HG02678 (cell line): Measurements from ENCODE around the gene CACNA1C.

Experiments
- ATAC-seq: cut with Tn5 transposase; IDR thresholded peaks from one replicate; pipeline ENCODE4 v1.9.1; 2021; ENCODE audit warnings: mild to moderate bottlenecking, moderate library complexity; ENCODE audit not compliant: unreplicated experiment

The CACNA1C gene

DNA sequence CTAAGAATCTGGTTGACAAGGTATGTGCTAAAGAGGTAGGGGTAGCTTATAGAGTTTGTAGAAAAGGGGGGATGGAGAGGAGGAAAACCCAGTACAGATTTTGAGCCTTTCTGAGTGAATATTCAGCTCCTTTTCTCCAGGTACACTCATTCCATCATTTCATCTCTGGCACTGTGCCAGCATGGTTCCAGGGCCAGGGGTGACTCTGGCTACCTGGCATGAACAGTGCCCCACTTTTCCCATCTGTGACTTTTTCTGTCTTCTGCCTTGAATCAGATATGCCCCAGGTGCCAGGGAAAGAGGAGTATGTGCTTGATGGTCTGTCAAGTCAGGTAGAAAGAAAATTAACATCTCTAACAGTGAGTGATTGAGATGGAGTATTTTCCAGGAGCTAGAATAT lies 175.7 kb downstream of the CACNA1C start:
- no peak for ATAC-seq

DNA sequence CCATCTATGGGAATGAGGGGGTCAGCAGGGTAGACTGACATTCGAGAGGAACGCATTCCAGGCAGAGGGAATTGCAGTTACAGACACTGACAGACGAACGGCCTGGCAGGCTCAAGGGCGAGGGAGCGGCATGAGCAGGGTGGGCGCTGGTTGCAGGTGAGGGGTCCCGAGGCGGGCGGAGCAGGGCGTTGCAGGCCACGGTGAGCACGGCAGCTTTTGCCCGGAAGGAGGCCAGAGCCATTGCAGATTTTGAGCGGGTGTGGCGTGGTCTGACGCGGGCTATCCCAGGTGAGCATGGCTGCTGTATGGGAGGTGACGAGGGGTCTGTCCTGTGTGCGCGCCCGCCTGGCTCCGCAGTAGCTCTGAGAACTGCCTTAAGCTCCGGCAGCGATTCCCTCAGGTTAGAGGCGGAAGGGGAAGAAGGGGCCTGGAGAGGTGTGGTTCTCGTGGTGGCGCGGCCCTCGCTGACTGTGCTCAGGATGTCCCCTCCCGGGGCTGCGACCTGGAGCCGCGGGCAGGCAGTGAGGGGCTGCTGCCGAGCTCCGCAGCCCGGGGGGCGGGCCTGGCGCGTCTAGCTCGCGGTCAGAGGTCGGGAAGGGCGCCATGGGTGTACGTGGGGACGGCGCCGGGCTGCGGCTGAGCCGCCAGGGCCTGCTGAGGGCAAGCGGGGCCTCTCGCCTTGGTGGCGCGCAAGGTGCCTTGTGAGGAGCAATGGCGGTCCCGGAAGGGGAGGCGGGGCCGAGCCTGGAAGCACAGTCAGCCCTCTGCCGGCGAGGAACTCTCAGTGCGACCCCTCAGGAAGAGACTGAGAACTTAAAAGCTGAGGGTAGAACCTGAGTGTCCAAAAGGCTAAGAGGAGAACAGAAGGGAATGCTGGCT lies 177.1 kb downstream of the CACNA1C start:
- ATAC-seq: no peak

DNA sequence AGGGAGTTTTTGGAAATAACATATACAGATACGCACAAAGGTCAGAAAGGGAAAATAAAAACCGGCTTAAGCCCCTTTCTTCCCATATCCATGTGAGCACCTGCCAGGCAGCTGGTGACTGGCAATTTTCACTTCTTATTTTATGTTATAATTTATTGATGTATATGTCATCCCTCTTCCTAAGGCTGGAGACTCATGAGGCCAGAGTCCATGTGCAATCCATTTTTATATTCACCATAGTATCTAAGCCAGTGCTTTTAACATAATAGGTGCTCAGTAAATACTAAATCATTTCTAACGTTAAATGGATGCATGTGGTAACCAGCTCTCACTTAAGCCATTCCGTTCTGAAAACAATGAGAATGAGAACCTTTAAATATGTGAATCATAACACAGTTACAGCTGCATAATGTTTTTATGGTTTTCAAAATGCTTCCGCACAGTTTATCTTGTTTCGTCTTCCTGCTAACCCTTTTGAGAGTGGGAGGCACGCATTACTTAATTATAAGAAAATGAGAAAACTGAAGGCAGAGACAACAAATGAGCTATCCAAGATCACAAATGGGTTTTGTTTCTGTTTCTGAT lies 178.3 kb downstream of the CACNA1C start:
- ATAC-seq: no peak

DNA sequence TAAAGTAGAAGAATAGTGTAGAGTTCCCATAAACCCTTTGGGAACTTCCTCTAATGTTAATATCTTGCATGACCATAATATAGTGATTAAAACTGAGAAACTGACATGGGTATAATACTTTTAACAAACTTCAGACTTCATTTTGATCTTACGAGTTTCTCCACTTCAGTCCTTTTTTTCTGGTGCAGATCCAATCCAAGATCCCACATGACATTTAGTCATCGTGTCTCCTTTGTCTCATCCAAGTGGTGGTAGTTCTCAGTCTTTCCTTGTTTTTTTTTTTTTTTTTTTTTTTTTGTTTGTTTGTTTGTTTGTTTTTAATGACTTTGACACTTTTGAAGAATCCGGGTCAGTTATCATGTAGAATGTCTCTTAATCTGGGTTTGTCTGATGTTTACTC lies 179.2 kb downstream of the CACNA1C start:
- ATAC-seq: no peak

DNA sequence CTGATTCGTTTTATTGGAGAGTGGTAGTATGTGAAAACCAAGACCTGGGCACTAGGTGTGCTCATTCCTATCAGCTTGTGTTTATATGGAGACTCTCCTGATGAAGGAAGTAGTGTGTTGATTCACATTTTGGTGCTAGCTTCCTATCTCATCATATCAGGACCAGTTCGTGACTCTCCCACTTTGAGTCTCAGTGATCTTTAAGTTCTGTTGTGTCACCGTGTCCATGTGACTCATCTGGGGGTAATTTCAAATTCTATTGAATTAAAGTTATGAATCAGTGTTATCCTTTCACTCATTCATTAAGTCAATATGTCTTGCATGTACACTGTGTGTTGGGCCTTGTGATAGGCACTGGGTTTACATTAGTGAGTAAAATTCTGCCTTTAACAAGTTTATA lies 180.2 kb downstream of the CACNA1C start:
- no peak for ATAC-seq

DNA sequence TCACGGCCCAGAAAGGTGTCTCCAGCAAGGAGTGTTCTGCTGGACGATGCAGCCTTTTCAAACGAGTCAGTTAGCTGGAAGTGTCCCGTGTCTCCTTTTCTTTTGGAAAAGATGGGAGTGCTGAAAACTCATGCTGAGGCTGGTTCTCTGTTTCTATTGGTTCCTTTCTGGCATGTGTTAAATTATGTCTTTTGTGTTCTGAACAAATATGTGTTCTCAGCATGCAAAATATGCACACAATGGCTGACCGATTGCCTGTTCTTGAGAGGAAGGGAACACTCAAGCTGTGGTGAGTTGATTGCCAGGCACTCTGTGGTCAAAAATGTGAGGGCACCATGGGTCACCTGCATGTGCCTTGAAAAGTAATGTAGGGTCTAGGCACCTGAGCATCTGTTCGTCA lies 181.3 kb downstream of the CACNA1C start:
- no peak for ATAC-seq

DNA sequence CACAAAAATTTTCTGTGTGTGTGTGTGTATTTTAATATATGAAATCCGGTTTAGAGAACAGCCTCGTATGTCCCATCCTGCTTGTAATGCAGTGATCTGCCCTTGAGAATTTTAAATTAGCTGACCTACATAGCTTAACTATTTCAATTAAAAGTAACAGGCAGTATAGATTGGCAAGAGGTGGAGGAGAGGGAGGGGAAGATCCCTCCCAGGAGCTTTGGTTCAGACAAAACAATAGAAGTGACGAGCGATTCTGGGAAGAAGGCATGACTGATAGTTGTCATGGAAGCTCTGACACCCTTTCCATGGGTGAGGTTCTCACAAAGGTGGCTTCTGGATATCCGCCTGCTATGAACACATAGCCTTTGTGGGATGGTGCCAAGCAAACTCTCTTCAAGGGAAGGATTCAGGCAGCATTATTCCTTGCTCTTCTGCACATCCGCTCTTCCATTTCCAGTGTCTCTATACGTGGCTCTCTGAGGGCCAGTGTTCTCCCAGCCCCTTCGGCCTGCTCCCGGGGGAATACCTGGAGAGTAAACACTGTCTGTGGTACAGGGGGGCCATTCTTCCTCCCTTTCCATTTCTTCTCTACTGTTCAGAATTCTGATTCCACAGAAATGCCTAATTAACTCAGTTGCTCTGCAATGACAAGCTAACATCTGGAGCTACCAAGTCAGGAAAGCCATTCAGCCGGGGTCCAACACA lies 182.0 kb downstream of the CACNA1C start:
- ATAC-seq: no peak

DNA sequence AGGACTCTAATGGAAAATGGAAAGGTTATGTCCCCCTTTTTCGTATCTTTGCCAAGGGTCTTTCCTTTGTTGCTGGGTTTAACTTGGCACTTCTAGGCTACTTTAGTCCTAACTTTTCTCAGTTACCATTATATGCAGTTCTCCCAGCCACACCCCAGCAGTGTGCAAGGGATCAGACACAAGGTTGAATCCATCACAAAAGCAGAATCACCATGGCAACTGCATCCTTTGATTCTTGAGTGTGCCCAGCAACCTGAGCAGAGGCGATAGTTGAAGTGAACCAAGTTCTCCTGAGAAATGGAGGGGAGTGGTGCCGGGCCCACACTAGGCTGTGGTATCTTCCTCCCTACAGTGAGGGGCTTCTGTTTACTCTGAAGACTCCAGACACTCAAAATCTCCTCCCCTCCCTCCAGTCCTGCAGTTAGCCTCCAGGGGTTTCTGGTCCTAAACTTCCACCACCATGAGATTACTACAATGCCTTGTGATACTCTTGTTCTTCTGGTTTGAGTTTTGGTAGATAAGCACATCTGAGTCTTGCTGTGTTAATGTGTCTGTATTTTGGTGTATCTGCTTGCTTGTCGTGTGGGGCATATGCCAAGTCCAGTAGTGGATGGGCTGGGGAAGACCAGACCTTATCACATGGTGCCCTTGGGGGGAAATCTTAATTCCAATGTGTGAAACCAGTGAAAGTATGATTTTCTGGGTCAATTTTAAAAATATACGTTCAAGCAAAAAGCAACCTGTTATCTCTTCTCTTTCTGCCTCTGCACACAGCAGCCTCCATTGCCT lies 183.9 kb downstream of the CACNA1C start:
- no peak for ATAC-seq

DNA sequence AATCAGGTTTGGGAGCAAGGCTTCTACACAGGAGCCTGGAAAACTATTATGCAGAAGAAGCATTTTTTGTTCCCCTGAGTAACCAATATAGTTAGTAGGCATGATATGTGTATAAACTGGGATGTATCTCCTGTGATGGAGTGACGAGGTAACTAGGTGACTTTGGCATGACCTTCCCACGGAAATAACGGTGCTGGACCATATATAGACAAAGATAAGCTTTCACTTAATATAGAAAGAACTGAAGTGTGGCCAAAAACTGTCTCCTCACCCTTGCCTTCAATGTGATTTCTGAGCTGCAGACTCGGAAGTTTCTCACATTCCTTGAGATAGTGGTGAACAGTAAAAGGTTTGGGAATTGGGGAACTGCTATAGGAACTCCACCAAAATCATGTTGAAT lies 185.3 kb downstream of the CACNA1C start:
- ATAC-seq: no peak

DNA sequence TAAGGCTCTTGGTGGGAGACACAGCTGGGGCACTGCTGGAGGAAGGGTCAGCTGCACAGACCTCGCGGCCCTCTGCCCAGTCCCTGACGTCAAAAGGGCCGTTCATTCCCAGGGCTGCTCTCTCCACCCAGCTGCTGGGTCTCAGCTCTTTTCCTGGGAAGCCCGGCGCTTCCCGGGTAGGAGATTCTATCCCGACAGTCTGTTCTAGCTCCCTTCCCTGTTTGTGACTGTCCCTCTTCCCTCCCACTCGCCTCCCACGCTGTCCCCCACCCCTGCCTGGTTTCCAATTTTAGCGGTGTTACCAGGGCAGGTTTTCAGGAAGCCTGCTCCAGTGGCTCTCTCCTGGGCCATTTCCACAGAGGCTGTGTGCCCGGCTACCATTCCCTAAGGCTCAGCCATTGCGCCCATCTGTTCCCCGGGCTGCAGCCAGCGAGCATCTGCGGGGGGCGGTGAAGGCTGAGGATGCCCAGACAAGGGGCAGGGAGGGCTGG lies 186.6 kb downstream of the CACNA1C start:
- no peak for ATAC-seq

DNA sequence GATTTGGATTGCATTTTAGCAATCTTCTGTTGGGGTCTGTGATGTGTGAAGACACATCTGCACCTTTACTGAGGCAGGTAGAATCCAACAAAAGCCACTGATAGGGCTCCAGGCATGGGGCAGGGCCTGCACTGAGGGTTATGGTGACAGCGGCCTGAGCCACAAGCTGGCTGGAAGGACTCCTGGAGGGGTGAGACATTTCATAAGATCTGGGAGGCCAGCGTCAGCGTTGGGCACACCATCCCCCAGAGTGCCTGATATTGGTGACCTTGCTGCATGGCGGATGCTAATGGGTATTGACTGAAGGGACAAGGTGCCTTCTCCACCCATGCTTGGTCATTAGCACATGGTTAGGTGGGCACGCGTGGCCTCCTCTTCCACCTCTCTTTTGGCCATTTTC lies 187.6 kb downstream of the CACNA1C start:
- ATAC-seq: no peak

DNA sequence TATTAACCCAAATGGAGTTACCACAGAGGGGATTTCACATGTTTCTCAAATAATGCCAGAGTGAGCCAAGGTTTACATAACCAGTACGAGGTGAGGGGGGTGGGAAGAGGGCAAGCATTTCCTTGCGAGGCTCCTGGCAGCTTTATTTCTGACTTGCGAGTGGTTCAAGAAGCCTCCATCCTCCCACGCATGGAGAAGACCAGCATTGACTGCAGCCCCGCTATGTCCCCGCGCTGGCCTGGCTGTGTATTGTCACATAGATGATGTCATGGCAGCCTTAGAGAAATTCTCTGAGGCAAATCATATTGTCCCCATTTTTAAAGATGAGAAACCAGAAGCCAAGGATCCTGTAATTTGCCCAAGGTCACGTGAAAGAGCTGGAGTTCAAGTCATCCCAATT lies 188.2 kb downstream of the CACNA1C start:
- ATAC-seq: no peak

DNA sequence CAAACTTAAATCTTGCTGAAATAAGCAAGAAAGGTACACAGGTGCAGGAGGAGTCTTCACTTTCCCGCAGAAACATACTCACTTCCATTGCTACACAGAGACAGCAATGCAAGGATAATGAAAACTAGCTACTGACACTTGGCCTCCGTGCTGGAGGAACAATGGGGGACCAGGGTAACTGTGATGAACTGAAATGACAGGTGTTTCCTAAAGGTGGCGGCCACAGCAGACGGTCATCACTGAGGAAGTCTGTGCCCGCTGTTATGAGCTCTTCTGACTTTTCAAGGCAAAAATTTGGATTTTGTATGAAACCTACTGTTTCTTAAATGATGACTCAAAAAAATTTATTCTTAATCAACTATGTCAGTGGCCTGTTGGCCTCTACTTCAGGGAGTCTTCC lies 189.4 kb downstream of the CACNA1C start:
- ATAC-seq: no peak

DNA sequence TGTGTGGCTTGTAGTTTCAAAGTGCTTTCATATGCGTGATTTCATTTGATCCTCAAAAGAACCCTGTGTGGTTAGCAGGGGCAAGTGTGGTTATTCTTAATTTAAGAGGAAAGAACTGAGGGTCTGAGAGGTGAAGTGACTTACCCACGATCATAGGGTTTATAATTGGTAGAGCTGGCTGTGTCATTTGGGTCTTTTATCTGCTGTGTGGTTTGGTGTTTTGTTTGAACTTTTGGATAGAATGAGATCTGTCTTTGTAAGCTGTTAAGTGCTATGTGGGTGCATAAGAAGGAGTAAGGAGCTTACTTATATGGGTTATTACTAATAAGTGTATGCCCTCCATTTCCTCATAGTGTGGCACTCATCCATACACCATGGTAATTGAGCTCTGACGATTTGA lies 190.0 kb downstream of the CACNA1C start:
- no peak for ATAC-seq

DNA sequence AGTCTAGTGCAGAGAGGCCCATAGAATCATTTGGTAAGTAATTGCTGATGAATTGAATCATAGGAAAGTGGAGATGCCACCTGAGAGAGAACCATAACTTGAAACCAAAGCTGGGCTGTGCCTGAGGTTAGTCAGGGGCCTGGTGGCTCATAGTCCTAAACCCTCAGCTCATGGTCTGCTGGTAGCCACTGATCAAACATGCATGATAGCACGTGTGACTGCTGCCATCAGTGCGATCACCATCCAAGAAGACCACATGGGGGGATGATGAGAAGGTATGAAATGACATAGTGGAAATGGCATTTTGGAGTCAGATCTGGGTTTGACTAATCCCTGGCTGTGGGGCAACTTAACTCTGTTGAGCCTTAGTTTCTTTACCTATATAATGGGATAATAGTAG lies 190.5 kb downstream of the CACNA1C start:
- no peak for ATAC-seq

DNA sequence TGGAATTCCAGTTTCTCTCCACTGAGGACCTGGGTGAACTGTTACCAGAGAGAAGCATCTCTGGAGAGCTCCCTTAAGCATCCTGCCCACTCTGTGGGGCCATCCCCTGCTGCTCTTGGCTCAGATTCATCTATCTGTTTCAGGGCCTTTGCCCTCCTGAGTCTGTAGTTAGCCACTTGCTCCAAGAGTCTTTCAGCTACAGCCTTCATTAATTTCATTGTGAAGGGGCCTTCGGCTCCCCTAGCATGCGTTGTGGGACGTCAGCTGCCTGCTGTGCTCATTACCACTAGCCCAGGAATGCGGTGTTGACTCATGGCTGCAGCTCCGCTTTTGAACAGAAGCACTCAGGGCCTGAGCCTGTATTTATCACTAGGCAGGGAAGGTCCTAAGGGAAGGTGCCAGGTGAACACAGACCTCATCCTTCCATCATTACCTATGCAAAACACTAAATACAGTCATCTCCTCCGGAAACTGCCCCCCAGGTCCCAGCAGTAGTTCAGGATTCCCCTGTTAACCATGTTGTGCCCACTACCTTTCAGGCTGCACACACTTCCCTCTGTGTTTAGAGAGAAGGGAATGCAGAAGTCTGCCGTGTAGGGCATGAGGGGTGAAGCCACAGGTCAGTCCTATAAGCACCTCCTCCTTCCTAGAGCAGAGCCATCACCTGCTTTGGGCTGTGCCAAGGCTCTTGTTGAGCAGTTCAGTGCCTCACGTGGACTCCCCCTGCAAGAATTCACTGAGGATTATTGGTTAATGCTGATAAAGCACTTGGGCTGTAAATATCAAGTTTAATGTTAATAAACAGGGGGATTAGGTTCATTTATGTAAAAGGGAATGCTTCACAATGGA lies 191.4 kb downstream of the CACNA1C start:
- ATAC-seq: no peak

DNA sequence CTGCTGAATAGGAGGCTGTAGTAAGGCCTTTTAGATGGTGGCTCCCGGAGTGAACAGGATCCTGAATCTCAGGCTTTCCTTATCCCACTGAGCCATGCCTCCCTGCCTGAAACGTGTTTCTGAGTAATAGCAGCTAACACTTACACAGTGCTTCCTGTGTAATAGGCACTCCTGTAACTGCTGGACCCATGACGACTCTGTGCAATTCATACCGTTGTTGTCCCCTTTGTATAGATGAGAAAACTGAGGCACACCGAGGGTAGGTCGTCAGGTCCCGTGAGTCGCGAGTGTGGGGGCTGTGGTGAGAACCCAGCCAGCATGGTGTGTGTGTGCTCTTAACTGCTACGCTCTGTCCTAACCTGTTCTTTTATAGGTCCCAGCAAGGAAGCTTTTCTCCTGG lies 193.6 kb downstream of the CACNA1C start:
- no peak for ATAC-seq

DNA sequence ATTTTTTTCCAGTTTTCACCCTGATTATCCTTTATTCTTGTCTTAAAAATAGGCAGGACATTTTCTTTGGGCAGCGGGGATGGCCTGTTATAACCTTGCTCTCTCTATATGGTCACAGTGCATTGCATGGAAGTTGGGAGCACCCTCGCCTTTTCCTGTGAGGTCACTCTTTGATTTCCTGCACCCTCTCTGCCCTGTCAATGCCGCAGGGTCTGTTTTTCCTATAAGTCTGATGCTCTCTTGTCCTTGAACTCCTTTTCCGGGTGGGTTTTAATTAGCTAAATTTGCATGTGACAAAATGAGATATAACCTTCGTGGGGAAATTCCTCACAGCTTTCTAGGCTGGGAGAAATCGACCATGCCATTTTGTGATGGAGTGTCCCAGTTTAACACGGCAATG lies 194.3 kb downstream of the CACNA1C start:
- no peak for ATAC-seq

DNA sequence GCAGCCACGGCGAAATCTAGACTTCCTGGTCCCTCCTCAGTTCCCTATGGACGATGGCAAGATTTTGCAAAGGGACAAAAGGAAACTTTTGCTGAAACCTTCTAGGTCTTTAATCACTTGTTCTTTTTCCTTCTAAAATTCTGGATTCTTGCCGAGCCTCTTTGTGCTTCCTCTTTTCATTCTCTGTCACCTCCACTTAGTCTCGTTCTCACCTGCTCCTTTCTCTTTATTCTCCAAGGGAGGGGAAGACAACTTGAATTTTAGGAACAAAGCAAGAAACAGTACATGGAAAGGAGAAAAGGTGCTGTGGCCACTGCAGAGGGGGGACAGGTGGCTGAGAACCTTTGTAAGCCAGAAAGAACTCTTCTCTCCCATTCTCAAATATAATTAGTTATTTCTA lies 194.8 kb downstream of the CACNA1C start:
- ATAC-seq: no peak
